Panc1 (cell line): ENCODE data around the gene RNF208. TPM values are rescaled to one million over a fixed set of nuclear protein-coding genes. Genes with fewer than 3 reads are reported as not detected.

Experiments used
- ATAC-seq: fragments of 200-7000 bp; cut with Tn5 transposase; 2 replicates; pipeline ENCODE4 v1.9.1; 2020; ENCODE audit warnings: mild to moderate bottlenecking, moderate library complexity
- BruUV-seq: library from RNA; stranded (reverse); fragments of 400-500 nt; replicated peaks from 2 replicates; lab custom pipeline; 2021; lab: Mats Ljungman, UMichigan
- CTCF ChIA-PET: fragments of 300-600 bp; sonication (Branson Sonifier 250); formaldehyde crosslinking; loops from one replicate; lab custom pipeline; 2022; ENCODE audit warnings: antibody characterized with exemption; lab: Charles Lee
- POLR2A ChIA-PET: fragments of 300-600 bp; sonication (Branson Sonifier 250); formaldehyde crosslinking; loops from one replicate; lab custom pipeline; 2022; ENCODE audit warnings: antibody characterized with exemption; lab: Charles Lee
- DNase-seq: peaks from one replicate; pipeline ENCODE4 v3.0.0-alpha.2; 2010; ENCODE audit warnings: low read depth, low spot score
- H3K27ac ChIP-seq: 2 replicates; pipeline ENCODE4 v1.5.1; 2011; ENCODE audit warnings: mild to moderate bottlenecking, low read length, inconsistent platforms
- H3K27me3 ChIP-seq: fragments of 200-500 bp; sonication (Bioruptor generic); 2 replicates; pipeline ENCODE4 v1.6.0; 2014; ENCODE audit warnings: low read length, inconsistent platforms; ENCODE audit not compliant: control insufficient read depth, insufficient read depth
- H3K36me3 ChIP-seq: fragments of 200-500 bp; sonication (Bioruptor generic); 2 replicates; pipeline ENCODE4 v1.5.1; 2014; ENCODE audit warnings: inconsistent platforms, mild to moderate bottlenecking, low read length, moderate library complexity; ENCODE audit not compliant: control insufficient read depth, insufficient read depth
- H3K4me1 ChIP-seq: 2 replicates; pipeline ENCODE4 v1.5.1; 2011; ENCODE audit warnings: inconsistent platforms, mild to moderate bottlenecking, low read length, moderate library complexity; ENCODE audit not compliant: control insufficient read depth, insufficient read depth
- H3K4me3 ChIP-seq, 2 experiments: 2 replicates each; pipeline ENCODE4 v1.5.1; 2011 to 2012; ENCODE audit warnings: low read depth in 2 of 2, low read length in 2 of 2, mild to moderate bottlenecking in 2 of 2, inconsistent platforms in 1 of 2, moderate library complexity in 1 of 2
- H3K9me3 ChIP-seq: fragments of 200-500 bp; sonication (Bioruptor generic); 2 replicates; pipeline ENCODE4 v1.5.1; 2014; ENCODE audit warnings: low read depth, mild to moderate bottlenecking, inconsistent platforms, low read length, moderate library complexity; ENCODE audit not compliant: control insufficient read depth, insufficient read depth
- POLR2AphosphoS5 ChIP-seq: IDR thresholded peaks from 2 replicates; pipeline ENCODE4 v1.6.1; 2012; ENCODE audit warnings: mild to moderate bottlenecking, low read depth, low read length, moderate library complexity
- SIN3A ChIP-seq: IDR thresholded peaks from 2 replicates; pipeline ENCODE4 v1.6.1; 2012; ENCODE audit warnings: low read depth, mild to moderate bottlenecking, low read length, moderate library complexity, borderline replicate concordance; ENCODE audit not compliant: insufficient read depth
- TCF7L2 ChIP-seq: IDR thresholded peaks from 2 replicates; pipeline ENCODE4 v1.6.1; 2011; ENCODE audit warnings: mild to moderate bottlenecking, low read depth, low read length, inconsistent platforms
- in situ Hi-C: cut with HindIII; loops from 2 replicates; pipeline ENCODE4 v1.10.0; 2016; ENCODE audit warnings: low sequenced_read_pairs, low pct_unique_long_range_greater_than_20kb
- intact Hi-C: fragments of 100-400 bp; cut with micrococcal nuclease; formaldehyde crosslinking; loops from one replicate; pipeline ENCODE4 v1.10.0; 2022; ENCODE audit not compliant: unreplicated experiment
- total RNA-seq: library from RNA; stranded (reverse); gene quantifications from one replicate; pipeline ENCODE4 v1.2.1, GENCODE V29; 2021; ENCODE audit not compliant: unreplicated experiment
- TF ChIP-seq, protein P1 (sequence below): fragments of 450-650 bp; IDR thresholded peaks from 2 replicates; pipeline ENCODE4 v1.5.1; 2017; ENCODE audit warnings: mild to moderate bottlenecking
- TF ChIP-seq, protein P2 (sequence below), 2 experiments: IDR thresholded peaks; 2 replicates each; pipeline ENCODE4 v1.6.1; 2011 to 2012; ENCODE audit warnings: low read depth in 2 of 2, control low read depth in 1 of 2, low read length in 1 of 2, mild to moderate bottlenecking in 1 of 2, moderate library complexity in 1 of 2; ENCODE audit not compliant: insufficient read depth in 1 of 2

Gene RNF208
- total RNA-seq, 1 experiment from 2014 or later, result 11.5 TPM

- no peak for ATAC-seq
- CTCF ChIA-PET, result interaction anchor here (0.6 kb wide), 2 partner anchors 89 to 454 kb away, joined by 5 to 7 read pairs; no protein-coding TSS in a partner anchor
- no peak for DNase-seq
- Histone ChIP-seq H3K27me3 (no peaks in the 10 kb centered on the region), H3K4me1 (peaks cover 26% of the 10 kb centered on the region), H3K4me3 (no peak overlapping the region; a peak in 1 of 4 replicates), H3K27ac (peak overlapping the region; percentile 86; the same call in 1 of the 2 replicates), H3K36me3 (no peaks in the 10 kb centered on the region), H3K9me3 (no peaks in the 10 kb centered on the region)
- TF ChIP-seq, protein P1, sequence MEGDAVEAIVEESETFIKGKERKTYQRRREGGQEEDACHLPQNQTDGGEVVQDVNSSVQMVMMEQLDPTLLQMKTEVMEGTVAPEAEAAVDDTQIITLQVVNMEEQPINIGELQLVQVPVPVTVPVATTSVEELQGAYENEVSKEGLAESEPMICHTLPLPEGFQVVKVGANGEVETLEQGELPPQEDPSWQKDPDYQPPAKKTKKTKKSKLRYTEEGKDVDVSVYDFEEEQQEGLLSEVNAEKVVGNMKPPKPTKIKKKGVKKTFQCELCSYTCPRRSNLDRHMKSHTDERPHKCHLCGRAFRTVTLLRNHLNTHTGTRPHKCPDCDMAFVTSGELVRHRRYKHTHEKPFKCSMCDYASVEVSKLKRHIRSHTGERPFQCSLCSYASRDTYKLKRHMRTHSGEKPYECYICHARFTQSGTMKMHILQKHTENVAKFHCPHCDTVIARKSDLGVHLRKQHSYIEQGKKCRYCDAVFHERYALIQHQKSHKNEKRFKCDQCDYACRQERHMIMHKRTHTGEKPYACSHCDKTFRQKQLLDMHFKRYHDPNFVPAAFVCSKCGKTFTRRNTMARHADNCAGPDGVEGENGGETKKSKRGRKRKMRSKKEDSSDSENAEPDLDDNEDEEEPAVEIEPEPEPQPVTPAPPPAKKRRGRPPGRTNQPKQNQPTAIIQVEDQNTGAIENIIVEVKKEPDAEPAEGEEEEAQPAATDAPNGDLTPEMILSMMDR, result no peak
- TF ChIP-seq, protein P2, sequence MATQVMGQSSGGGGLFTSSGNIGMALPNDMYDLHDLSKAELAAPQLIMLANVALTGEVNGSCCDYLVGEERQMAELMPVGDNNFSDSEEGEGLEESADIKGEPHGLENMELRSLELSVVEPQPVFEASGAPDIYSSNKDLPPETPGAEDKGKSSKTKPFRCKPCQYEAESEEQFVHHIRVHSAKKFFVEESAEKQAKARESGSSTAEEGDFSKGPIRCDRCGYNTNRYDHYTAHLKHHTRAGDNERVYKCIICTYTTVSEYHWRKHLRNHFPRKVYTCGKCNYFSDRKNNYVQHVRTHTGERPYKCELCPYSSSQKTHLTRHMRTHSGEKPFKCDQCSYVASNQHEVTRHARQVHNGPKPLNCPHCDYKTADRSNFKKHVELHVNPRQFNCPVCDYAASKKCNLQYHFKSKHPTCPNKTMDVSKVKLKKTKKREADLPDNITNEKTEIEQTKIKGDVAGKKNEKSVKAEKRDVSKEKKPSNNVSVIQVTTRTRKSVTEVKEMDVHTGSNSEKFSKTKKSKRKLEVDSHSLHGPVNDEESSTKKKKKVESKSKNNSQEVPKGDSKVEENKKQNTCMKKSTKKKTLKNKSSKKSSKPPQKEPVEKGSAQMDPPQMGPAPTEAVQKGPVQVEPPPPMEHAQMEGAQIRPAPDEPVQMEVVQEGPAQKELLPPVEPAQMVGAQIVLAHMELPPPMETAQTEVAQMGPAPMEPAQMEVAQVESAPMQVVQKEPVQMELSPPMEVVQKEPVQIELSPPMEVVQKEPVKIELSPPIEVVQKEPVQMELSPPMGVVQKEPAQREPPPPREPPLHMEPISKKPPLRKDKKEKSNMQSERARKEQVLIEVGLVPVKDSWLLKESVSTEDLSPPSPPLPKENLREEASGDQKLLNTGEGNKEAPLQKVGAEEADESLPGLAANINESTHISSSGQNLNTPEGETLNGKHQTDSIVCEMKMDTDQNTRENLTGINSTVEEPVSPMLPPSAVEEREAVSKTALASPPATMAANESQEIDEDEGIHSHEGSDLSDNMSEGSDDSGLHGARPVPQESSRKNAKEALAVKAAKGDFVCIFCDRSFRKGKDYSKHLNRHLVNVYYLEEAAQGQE (IDR thresholded peaks at IDR 0.05; ENCODE audit: insufficient read depth in 1 of 2, low read depth in 2 of 2, low read length in 1 of 2), result no peak
- POLR2A ChIA-PET, result no interaction called here
- in situ Hi-C loops, result no loop called here
- intact Hi-C loops, result no loop called here
- no TSS peak for BruUV-seq
Observed at GRCh38 chr9:137216188-137216965, 5.7 kb downstream of the RNF208 start.

DNA sequence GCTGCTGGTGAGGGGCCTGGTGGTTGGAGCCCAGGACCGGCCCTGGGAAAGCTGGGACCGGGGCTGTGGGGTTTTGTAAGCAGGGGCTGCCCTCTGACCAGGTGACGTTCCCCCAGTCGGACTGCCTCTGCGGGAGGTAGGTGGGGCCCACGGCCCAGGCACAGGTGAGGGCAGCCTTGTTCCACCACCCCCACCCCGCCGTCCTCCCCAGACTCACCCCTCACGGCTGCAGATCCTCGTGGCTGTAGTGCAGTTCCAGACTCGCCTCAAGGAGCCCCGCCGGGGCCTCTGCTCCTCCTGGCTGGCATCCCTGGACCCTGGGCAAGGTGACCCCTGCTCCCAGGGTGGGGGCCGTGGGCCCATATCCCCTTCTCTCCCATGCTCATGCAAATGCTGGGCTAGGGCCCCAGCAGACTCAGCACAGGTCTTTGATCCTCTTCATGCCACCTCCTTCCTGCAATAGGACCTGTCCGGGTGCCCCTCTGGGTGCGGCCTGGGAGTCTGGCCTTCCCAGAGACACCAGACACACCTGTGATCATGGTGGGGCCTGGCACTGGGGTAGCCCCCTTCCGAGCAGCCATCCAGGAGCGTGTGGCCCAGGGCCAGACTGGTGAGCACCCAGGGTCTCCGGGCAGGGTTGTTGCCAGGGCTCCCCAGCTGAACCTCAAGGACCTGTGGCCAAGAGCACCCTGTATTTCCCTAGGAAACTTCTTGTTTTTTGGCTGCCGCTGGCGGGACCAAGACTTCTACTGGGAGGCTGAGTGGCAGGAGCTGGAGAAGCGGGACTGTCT lies 6.6 kb downstream of the RNF208 start:
- CTCF ChIA-PET, result no interaction called here
- BruUV-seq, result no TSS peak
- no peak for ATAC-seq

More for the DNA sequence above, 6.6 kb downstream of the RNF208 start:
- Histone ChIP-seq H3K36me3 (no peaks in the 10 kb centered on the region), H3K9me3 (no peaks in the 10 kb centered on the region), H3K27me3 (no peaks in the 10 kb centered on the region), H3K4me3 (no peak overlapping the region), H3K27ac (no peak overlapping the region), H3K4me1 (peaks cover 25% of the 10 kb centered on the region)
- no peak for DNase-seq
- POLR2A ChIA-PET, result no interaction called here
- intact Hi-C loops (no loop called here), in situ Hi-C loops (no loop called here)
- TF ChIP-seq POLR2AphosphoS5 (no peak), TCF7L2 (no peak), SIN3A (no peak)
- TF ChIP-seq, protein P2 (IDR thresholded peaks at IDR 0.05; ENCODE audit: insufficient read depth in 1 of 2, low read depth in 2 of 2, low read length in 1 of 2), result no peak
- TF ChIP-seq, protein P1, result no peak
